ENCODE data around the gene MAGI1.

DNA sequence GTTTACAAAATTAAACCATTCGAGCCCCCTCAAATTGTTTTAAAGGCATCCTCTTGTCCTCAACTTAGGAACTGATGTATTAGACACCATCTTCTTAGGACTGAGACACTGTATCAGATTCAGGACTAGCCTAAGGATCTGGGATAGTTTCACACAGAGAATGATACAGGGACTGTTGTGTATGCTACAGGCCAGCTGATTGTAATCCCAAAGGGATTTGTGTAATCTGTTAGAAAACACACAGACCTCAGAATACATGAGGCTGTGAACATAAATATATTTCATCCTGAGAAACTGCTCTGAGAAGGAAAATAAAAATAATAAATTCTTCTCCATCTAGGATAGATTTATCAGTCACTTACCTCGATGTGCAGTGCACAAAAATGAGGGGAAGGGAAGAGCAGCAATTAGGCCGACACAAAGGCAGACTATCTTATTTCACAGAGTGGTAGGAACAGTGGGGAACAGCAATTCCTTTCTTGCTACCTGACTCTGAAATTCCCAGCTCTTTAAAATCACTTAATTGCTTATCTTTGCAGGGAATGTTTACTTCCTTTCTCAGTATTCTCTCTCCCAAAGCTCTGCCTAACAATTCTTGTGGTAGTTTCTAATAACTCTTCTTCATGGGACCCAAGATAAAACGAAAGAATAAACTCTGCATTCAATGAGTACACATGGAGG lies 322.5 kb downstream of the MAGI1 start:
- TF ChIP-seq POLR2A (IDR thresholded peaks at IDR 0.05): no peak
- TF ChIP-seq, protein P1, sequence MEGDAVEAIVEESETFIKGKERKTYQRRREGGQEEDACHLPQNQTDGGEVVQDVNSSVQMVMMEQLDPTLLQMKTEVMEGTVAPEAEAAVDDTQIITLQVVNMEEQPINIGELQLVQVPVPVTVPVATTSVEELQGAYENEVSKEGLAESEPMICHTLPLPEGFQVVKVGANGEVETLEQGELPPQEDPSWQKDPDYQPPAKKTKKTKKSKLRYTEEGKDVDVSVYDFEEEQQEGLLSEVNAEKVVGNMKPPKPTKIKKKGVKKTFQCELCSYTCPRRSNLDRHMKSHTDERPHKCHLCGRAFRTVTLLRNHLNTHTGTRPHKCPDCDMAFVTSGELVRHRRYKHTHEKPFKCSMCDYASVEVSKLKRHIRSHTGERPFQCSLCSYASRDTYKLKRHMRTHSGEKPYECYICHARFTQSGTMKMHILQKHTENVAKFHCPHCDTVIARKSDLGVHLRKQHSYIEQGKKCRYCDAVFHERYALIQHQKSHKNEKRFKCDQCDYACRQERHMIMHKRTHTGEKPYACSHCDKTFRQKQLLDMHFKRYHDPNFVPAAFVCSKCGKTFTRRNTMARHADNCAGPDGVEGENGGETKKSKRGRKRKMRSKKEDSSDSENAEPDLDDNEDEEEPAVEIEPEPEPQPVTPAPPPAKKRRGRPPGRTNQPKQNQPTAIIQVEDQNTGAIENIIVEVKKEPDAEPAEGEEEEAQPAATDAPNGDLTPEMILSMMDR (IDR thresholded peaks at IDR 0.05): no peak
